GM21360 (cell line): Measurements from ENCODE around the gene HTRA3.

ENCODE experiments used
- ATAC-seq: cut with Tn5 transposase; IDR thresholded peaks from one replicate; pipeline ENCODE4 v1.9.1; 2021; ENCODE audit warnings: mild to moderate bottlenecking, moderate library complexity; ENCODE audit not compliant: unreplicated experiment

HTRA3 gene

DNA sequence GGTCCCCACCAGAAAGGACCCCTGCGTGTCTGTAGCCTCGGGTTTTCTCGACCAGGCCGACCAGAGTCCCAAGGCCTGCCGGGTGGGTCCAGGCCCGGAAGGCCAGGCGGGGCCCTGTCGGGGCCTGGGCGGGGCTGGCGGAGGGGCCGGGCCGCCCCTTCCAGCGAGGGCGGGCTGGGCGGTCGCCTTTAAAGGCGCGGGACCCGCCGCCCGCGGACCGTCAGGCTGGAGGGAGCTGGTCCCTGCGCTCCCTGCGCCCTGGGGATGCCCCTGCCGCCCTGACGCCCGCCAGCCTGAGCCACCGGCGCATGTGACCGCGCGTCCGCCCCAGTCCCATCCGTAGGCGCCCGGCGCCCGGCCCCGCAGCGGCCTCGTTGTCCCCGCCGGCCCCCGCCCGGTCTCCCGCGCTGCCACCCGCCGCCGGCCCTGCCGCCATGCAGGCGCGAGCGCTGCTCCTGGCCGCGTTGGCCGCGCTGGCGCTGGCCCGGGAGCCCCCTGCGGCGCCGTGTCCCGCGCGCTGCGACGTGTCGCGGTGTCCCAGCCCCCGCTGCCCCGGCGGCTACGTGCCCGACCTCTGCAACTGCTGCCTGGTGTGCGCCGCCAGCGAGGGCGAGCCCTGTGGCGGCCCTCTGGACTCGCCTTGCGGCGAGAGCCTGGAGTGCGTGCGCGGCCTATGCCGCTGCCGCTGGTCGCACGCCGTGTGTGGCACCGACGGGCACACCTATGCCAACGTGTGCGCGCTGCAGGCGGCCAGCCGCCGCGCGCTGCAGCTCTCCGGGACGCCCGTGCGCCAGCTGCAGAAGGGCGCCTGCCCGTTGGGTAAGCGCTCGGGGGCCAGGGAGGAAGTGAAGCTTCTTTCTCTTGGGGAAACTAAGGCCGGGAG lies at the start of gene HTRA3:
Gene HTRA3 (plus strand): TSS at position 220 of the 883 bp plus-strand sequence. CDS start 215 bp downstream, at position 435.
- no peak for ATAC-seq

DNA sequence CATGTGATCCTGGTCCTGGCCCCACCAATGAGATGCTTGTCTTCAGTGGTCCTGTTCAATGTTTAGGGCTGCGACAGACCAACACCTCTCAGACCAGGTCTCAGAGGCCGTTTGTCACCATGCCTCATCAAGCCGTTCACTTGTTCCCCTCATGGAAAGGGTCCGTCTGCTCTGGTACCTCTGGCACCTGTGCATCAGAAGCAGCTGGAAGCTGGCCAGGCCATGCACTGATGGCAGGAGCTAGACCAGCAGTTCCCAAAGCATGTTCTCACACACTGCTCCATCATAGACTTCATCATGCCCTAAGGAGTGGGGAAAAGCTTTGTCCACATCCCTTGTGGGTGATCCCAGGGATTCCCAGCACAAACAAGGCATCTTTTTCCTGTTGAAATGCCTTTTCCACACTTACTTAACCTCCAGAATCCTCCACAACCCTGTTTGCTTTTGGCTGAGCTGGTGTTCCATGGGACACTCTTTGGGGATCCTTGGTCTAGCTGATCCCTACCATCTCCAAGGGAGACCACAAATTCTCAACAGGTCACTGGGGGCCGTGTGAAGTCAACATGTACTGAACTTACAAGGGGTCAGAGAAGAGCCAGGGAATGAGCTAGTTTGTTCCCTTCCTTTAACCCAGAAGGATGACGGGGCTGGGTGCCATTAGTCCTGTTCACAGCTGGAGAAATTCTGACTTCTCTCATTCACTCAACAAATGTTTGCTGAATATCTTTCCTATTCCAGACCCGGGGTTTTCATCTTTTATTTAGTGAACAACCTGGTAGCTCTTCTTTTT lies 48.7 kb upstream of the HTRA3 start:
- ATAC-seq, result no peak

DNA sequence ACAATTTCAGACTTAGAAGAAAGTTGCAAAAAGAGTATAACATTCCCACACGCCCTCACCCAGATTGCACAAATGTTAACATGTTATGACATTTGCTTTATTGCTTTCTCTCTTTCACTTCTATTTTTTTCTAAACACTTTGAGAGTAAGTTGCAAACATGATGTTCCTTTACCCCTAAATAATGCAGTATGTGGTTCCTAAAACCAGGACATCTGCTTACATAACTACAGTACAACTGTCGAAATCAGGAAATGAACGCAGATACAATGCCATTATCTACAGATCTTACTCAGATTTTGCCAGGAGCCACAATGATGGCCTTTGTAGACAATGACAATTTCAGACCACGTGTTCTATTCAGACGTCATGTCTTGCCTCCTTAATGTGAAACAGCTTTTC lies 48.1 kb upstream of the HTRA3 start:
- peak; percentile 49 for ATAC-seq

DNA sequence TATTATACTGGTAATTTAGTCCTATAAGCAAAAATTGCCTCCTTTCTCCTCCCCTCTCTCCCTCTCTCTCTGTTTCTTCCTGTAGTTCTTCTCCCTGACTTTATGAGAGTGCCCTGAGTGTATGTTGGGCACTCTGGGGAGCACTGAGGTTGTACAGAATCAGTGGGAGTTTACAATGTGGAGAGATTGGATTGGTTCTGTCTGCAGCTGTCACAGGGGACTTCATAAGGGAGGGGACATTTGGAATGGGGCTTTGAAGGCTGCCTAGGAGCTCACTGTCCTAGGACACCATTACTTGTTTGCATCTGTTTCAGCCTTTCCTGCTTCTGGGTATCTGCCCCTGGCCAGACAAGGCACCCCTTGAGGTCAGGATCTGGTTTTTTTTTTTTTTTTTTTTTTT lies 47.6 kb upstream of the HTRA3 start:
- no peak for ATAC-seq

DNA sequence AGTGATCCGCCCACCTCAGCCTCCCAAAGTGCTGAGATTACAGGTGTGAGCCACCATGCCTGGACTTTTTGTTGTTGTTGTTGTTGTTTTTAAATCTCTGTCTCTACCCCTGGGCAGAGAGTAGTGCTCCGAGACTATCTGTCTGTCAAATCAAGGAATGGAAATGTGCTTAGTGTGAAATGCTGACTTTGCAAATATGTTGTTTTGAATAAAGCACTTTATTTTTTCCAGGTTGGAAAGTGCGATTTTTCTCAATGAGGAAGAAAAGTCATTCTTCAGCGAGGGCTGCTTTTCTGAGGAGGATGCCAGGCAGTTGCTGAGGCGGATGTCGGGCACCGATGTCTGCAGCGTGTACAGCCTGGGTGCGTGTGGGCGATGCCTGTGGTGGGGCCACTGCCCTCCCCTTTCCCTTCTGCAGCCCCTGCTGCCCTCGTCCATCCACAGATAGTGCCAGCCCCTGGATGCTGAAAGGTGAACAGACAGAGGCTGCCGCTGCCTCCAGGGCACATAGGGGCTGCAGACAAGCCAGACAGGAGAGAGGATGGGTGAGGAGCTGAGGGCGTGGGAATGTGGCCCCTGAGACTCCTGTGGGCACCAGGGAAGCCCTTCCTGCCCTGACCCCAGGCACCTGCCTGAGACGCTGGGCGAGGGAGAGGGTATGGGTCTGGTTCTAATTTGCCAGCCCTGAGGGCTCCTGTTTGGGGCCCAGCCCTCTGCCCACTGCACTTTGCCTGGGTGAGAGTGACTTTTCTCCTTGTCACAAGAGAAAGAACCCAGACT lies 46.8 kb upstream of the HTRA3 start:
- ATAC-seq, result no peak

DNA sequence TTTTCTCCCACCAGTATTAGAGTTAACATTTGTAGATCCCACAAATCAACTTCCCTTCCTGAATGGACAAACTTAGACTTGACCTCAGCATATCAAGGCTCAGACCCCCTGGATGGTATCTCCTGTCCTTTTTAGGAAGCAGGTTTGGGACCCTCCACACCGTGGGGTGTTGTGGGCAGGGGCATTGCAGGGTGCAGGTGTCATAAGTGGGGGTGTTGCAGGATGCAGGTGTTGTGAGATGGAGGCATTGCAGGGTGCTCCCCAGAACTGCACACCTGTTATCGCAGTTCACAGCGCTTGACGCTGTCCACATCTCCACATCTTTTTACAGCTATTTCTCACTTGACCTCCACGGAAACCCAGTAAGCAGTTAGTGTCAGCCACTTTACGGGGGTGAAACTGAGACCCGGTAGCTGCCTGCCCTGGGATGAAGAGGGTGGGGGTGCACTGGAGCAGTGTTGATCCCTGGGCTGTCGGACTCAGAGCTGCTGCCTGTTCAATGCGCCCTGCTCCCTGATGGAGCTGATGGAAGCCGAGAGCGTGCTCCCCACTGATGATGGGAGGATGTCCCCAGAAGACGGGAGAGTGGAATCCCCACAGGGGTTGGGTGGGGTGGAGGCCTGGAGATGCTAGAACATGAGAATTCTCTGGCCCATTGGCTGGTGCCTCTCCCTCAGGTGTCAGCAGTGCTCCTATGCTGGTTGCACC lies 45.1 kb upstream of the HTRA3 start:
- ATAC-seq, result no peak

DNA sequence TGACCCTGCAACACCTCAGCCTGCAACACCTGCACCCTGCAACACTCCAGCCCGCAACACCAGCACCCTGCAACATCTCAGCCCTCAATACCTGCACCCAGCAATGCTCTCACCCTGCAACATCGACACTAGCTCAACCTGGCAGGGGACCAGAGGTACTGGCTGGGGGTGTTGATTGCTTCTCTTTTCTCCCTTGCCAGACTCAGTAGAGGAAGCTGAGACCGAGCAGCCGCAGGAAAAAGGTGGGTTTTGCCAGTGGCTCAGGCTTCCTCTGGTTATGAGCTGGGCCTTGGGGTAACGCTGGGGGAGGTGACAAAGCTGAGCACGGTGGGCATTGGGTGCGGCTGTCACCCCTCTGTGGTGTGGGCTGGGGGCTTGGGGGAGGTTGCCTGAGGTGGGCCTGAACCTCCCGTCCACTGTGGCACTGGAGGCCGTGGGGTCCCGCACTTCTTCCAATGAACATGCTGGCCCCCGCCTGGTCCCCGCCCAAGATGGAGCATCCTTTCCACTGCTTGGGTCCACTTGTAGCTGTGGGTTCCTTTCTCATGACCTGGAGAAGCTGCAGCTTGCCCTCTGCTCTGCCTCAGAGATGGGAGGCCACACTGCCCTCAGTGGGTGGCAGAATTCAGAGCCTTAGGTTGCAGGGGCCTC lies 44.5 kb upstream of the HTRA3 start:
- ATAC-seq, result no peak

DNA sequence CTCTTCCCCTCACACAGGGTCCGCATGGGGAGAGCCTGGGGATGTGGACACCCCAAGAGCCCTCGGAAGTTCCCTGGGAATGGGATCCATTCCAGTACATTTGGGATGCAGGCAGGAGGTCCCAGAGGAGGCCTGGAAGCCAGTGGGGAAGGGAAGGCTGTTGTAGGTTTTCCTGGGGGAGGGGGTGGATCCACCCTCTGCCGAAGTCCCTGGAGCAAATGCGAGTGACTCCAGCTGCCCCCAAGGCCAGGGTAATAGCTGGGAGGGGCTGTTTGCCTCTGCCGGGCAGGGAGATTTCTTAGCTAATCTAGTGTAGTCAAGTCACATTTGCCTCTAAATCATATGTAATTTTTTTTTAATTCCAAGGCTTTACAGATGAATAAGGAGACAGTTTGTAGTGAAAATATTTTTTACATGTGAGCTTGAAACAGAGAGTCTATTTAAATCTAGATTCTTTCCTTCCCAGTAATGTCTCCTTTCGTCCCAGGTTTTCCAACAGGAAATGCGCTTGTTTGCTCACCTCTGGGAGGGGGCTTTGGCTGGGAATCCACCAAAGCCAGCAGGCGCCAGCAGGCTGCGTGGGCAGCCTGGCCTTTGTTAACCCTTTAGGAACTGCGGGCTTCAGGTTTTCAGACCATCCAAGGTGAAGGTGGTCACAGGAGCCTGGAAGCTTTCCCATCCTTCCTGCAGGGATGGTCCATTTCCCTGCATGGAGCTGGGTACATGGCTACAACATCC lies 43.7 kb upstream of the HTRA3 start:
- no peak for ATAC-seq

DNA sequence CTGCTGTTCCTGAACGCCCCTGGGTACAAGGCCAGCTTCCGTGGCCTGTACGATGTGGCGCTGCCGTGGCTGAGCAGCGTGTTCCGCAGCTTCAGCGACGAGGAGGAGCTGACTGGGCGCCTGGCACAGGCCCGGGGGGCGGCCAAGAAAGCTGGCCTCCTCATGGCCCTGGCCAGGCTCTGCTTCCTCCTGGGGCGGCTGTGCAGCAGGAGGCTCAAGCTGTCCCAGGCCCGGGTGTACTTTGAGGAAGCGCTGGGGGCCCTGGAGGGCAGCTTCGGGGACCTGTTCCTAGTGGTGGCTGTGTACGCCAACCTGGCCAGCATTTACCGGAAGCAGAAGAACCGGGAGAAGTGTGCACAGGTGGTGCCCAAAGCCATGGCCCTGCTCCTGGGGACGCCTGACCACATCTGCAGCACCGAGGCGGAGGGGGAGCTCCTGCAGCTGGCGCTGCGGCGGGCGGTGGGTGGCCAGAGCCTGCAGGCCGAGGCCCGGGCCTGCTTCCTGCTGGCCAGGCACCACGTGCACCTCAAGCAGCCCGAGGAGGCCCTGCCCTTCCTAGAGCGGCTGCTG lies 42.3 kb upstream of the HTRA3 start:
- no peak for ATAC-seq

DNA sequence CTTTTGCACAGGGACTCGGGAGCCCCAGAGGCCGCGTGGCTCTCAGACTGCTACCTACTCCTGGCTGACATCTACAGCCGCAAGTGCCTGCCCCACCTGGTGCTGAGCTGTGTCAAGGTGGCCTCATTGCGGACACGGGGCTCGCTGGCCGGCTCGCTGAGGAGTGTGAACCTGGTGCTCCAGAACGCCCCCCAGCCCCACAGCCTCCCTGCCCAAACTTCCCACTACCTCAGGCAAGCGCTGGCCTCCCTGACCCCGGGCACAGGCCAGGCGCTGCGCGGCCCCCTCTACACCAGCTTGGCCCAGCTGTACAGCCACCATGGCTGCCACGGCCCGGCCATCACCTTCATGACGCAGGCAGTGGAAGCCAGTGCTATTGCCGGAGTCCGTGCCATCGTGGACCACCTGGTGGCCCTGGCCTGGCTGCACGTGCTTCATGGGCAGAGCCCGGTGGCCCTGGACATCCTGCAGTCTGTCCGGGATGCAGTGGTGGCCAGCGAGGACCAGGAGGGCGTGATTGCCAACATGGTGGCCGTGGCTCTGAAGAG lies 41.7 kb upstream of the HTRA3 start:
- no peak for ATAC-seq

DNA sequence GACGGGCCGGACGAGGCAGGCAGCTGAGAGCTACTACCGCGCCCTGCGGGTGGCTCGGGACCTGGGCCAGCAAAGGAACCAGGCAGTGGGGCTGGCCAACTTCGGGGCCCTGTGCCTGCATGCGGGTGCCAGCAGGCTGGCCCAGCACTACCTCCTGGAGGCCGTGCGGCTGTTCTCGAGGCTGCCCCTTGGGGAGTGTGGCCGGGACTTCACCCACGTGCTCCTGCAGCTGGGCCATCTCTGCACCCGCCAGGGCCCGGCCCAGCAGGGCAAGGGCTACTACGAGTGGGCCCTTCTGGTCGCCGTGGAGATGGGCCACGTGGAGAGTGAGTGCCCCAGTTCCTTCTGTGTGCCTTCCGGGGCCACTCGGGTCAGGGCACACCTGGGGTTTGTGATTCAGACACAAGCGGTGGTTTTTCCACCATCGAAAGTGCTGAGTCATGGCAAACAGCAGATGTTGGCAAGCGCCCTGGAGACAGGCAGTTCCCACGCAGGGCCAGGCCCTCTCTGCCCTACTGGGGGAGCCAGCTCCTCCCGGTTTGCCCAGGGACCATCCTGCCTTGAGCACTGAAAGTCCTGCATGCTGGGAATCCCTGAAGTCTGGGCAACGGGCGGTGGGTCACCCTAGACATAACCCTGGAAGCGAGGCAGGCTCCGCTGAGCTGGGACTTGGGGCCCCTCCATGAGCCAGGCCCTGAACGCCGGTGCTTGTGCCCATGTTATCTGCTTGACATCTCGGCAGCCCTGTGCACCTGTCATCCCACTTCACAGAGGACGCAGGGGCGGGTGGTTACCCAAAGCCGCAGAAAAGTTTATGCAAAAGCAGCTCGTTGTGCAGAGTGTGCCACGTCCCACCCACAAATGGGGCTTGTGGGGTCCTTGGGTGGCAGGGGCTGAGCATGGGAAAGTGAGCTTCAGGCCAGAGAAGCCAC lies 41.0 kb upstream of the HTRA3 start:
- peak; percentile 63 for ATAC-seq

DNA sequence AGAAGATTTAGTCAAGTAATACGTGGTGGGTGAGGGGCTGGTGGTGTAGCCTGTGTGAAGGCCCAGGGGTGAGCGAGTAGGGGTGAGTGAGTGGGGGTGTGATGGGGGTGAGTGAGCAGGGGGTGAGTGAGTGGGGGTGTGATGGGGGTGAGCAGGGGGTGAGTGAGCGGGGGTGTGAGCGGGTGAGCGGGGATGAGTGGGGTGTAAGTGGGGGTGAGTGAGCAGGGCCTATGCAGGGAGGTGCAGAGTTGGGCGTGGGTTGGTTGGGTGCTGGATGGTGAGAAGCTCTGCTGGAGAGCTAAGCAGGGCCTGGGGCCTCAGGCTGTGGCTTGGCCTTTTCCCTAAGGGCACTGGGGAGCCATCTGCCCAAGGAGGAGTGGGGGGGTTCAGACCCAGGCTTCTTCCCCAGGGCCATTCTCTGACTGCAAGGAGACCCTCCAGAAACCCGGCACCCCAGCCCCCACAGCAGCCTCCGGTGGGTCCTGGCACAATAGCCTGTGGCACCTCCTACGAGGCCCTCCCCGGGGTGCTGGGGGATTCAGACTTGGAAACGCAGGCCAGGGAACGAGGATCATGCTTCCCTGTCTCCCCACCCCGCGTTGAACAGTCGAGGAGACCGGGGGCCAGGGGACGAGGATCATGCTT lies 40.1 kb upstream of the HTRA3 start:
- no peak for ATAC-seq

DNA sequence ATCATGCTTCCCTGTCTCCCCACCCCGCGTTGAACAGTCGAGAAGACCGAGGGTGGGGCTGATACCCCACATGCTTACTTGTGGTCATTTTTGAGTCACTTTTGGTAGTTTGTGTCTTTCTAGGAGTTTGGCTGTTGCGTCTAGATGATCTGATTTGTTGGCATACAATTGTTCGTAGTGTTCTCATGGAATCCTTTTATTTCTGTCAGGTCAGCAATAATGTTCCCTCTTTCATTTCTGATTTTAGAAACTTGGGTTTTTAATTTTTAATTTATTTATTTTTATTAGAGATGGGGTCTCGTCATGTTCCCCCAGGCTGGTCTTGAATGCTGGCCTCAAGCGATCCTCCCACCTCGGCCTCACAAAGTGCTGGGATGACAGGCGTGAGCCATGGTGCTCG lies 39.5 kb upstream of the HTRA3 start:
- ATAC-seq, result no peak

DNA sequence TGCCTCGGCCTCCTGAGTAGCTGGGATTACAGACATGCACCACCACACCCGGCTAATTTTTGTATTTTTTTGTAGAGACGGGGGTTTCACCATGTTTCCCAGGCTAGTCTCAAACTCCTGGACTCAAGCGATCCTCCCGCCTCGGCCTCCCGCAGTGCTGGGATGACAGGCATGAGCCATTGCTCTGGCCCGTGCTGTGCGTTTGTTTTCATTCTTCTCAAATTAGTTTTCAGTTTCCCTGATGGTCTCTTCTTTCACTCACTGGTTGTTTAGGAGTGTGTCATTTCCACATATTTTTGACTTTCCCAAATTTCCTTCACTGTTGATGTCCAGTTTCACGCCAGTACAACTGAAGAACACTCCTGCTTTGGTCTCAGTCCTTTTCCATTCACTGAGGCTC lies 38.7 kb upstream of the HTRA3 start:
- ATAC-seq, result no peak

DNA sequence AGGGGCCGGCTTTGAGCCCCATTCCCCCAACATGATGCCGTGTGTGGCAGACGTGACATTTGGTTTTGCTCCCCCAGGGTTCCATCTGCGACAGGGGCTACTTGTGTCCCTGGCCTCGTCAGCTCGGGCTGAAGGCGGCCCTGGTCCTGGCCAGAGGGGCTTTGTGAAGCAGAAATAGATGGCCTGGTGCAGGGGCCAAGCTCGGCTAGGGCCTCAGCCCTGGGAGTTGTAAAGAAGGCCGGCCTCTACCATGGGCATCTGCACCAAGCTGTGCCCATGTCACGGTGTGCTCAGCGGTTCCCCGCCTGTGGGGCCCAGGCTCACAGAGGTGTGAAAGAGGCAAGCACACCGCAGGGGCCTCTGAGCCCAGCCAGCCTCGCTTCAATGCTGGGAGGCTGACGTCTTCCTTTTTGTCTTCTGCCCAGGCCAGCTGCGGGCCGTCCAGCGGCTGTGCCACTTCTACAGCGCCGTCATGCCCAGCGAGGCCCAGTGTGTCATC lies 38.0 kb upstream of the HTRA3 start:
- ATAC-seq, result no peak

DNA sequence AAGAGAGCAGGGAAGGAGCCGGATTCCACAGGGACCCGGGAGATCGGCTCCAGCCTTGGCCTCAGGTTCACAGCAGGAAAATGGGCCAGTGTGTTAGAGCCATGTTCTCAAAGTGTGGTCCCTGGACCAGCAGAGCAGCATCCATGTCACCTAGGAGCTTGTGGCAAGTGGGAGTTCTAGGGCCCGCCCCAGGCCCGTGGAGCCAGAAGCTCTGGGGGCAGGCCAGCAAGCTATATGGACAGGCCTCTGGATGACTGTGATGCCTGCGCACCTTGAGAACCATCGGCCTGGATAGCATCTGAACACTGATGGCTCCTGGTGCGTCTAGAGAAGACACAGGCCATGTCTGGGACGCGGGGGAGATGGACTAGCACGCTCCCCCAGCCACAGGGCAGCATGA lies 36.8 kb upstream of the HTRA3 start:
- no peak for ATAC-seq
